Fibroblast of the aortic adventitia (primary cell): ENCODE measurements around the gene GRK4. TPM values are rescaled to one million over a fixed set of nuclear protein-coding genes. Genes with fewer than 3 reads are reported as not detected.
"Not testable (repeated sequence)": the region's sequence is repeated elsewhere in the genome, so short reads cannot be mapped to it uniquely, and the experiment has no call there.

ENCODE experiments used
- DNase-seq: peaks from one replicate; pipeline ENCODE4 v3.0.0-alpha.2; 2010; ENCODE audit warnings: low read depth
- H3K4me3 ChIP-seq: 2 replicates; pipeline ENCODE4 v1.5.1; 2011; ENCODE audit warnings: low read depth, mild to moderate bottlenecking, control low read depth, low read length, moderate library complexity
- total RNA-seq: library from RNA; depleted of rRNA; stranded (reverse); fragments of >200 nt; gene quantifications from 2 replicates; pipeline ENCODE4 v1.2.3, GENCODE V29; 2012; ENCODE audit warnings: low replicate concordance
- TF ChIP-seq, protein P1 (sequence below): IDR thresholded peaks from 2 replicates; pipeline ENCODE4 v1.5.1; 2011; ENCODE audit warnings: mild to moderate bottlenecking, low read length, control low read depth, inconsistent platforms; ENCODE audit not compliant: insufficient read depth

Gene GRK4
- total RNA-seq: 8.6 and 16.5 TPM in 2 replicates

DNA sequence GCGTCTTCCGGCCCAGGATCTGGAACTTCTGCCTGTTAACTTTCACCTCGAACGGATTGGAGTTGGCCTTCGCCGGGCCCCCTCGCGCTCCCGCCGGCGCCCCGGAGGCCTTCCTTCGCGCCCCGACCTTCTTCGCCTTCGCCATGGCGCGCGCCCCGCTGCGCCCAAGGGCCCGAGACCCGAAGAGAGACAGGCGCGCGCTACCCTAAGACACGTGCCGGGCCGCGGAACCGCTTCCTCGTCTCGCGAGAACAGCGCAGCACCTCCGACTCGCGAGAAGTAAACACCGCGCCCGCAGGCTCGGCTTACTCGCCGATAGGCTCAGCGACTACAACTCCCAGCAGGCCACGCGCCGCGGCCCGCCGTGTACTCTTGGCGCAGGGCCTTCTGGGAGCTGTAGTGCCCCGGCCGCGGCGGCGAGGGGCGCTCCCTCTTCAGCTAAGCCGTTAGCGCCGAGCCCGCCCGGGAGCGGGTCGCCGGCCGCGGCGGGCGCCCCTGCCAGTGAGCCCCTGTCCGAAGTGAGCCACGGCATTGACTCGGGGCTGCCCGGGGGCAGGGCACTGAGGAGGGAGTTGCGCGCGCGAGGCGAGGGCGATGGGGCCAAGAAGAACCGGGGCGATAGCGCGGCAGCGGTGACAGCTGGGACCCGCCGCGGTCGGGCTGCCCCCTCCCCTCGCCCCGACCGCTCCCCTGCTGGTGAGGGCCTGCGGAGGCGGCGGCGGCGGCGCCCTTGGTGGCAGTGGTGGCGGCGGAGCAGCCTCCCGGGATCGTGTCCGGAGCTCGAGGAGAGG is at the start of gene GRK4, which contains the start of gene NOP14:
Gene GRK4 (plus strand): TSS at position 397 of the 791 bp plus-strand sequence. CDS start 500 bp downstream, outside the sequence.
Gene NOP14 (minus strand): TSS at position 232 of the 791 bp plus-strand sequence. CDS start 87 bp downstream, at position 145.
- H3K4me3 ChIP-seq: peak within 1 kb of the TSS; percentile 94
- peak; percentile 97 for DNase-seq
- TF ChIP-seq, protein P1, sequence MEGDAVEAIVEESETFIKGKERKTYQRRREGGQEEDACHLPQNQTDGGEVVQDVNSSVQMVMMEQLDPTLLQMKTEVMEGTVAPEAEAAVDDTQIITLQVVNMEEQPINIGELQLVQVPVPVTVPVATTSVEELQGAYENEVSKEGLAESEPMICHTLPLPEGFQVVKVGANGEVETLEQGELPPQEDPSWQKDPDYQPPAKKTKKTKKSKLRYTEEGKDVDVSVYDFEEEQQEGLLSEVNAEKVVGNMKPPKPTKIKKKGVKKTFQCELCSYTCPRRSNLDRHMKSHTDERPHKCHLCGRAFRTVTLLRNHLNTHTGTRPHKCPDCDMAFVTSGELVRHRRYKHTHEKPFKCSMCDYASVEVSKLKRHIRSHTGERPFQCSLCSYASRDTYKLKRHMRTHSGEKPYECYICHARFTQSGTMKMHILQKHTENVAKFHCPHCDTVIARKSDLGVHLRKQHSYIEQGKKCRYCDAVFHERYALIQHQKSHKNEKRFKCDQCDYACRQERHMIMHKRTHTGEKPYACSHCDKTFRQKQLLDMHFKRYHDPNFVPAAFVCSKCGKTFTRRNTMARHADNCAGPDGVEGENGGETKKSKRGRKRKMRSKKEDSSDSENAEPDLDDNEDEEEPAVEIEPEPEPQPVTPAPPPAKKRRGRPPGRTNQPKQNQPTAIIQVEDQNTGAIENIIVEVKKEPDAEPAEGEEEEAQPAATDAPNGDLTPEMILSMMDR: peak; percentile 41

DNA sequence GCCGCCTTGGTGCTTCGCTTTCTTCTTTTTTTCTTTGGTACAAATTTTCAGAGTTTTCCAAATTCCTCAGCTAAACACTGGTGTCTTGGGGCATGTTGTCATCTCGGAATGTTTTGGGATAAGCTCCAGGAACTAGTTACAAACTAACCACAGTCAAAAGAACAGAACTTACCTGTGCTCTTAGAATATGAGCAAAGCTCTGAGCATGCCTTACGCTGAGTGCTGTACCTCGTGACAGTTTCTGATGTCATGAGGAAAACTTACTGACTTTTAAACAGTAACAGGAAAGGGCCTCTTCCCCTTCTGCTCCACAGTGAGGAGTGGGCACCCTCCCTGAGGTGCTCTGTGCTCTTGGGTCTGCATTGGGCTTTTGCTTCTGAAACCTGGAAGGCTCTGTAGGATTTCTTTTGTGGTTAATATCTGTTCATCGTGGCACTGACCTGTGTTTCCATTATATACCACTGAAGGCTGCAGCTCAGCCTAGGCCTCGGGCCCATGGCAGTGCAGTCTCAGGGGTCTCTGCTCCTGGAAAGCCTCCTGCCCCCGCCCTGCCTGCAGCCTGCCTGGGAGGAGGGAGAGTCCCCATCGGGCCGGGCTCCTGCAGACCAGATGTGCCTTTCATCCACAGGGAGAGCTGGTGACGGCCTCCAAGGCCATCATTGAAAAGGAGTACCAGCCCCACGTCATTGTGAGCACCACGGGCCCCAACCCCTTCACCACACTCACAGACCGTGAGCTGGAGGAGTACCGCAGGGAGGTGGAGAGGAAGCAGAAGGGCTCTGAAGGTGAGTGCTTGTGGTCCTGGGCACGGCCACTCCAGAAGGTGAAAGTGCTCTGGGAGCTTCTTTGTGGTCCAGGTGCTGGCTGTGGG is 48.9 kb upstream of the GRK4 start:
- TF ChIP-seq, protein P1: no peak
- H3K4me3 ChIP-seq: no peak overlapping the region
- no peak for DNase-seq

DNA sequence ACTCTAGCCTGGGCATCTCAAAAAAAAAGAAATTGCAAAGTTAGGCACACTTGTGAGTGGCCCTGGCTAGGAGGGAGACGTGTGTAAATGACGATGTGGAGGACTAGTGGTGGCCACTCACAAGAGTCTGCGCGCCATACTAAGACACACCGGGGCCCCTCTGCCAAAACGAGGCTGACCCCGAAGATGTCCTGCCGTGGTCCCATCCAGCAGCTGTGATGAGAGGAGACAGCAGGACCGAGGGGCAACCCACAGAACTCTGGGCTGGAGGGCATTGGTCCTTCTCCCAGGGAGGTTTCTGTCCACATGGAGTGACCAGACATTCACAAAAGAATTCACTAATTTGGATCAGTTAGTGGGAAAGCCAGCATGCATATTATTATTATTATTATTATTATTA is 47.6 kb upstream of the GRK4 start:
- no peak for DNase-seq
- no peak overlapping the region for H3K4me3 ChIP-seq
- TF ChIP-seq, protein P1: no peak

DNA sequence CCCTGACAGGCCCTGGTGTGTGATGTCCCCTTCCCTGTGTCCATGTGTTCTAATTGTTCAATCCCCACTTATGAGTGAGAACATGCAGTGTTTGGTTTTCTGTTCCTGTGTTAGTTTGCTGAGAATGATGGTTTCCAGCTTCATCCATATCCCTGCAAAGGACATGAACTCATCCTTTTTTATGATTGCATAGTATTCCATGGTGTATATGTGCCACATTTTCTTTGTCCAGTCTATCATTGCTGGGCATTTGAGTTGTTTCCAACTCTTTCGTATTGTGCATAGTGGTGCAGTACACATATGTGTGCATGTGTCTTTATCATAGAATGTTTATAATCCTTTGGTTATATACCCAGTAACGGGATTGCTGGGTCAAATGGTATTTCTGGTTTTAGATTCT is 46.7 kb upstream of the GRK4 start:
- not testable (repeated sequence) for DNase-seq, H3K4me3 ChIP-seq

DNA sequence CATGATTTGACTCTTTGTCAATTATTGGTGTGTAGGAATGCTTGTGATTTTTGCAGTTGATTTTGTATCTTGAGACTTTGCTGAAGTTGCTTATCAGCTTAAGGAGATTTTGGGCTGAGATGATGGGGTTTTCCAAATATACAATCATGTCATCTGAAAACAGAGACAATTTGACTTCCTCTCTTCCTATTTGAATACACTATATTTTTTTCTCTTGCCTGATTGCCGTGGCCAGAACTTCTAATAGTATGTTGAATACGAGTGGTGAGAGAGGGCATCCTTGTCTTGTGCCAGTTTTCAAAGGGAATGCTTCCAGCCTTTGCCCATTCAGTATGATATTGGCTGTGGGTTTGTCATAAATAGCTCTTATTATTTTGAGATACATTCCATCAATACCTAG is 45.1 kb upstream of the GRK4 start:
- not testable (repeated sequence) for DNase-seq

DNA sequence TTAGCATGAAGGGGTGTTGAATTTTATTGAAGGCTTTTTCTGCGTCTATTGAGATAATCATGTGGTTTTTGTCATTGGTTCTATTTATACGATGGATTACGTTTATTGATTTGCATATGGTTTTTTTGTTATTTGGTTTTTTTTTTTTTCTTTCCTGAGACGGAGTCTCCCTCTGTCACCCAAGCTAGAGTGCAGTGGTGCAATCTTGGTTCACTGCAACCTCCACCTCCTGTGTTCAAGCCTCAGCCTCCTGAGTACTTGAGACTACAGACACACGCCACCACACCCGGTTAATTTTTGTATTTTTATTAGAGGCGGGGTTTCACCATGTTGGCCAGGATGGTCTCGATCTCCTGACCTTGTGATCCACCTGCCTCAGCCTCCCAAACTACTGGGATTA is 44.7 kb upstream of the GRK4 start:
- not testable (repeated sequence) for DNase-seq, H3K4me3 ChIP-seq

More for the DNA sequence above, 45.1 kb upstream of the GRK4 start:
- not testable (repeated sequence) for H3K4me3 ChIP-seq

DNA sequence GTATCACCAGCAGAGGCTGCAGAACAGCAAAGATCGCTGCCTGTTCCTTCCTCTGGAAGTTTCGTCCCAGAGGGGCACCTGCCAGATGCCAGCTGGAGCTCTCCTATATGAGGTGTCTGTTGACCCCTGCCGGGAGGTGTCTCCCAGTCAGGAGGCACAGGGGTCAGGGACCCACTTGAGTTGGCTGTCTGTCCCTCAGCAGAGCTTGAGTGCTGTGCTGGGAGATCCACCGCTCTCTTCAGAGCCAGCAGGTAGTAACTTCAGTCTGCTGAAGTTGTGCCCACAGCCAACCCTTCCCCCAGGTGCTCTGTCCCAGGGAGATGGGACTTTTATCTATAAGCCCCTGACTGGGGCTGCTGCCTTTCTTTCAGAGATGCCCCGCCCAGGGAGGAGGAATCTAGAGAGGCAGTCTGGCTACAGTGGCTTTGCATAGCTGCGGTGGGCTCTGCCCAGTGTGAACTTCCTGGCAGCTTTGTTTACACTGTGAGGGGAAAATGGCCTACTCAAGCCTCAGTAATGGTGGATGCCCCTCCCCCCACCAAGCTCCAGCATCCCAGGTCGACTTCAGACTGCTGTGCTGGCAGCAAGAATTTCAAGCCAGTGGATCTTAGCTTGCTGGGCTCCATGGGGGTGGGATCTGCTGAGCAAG is 40.8 kb upstream of the GRK4 start:
- H3K4me3 ChIP-seq, DNase-seq: not testable (repeated sequence)

DNA sequence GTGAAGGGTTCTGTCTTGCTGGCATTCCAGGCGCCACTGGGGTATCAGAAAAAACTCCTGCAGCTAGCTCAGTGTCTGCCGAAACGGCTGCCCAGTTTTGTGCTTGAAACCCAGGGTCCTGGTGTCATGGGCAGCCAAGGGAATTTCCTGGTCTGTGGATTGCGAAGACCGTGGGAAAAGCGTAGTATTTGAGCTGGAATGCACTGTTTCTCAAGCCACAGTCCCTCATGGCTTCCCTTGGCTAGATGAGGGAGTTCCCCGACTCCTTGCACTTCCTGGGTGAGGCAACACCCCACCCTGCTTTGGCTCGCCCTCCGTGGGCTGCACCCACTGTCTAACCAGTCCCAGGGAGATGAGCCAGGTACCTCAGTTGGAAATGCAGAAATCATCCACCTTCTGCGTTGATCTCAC is 40.2 kb upstream of the GRK4 start:
- H3K4me3 ChIP-seq: no peak overlapping the region
- TF ChIP-seq, protein P1: no peak
- DNase-seq: peak; percentile 39
